SKM-1 treated with dmso at 0.1 percent for 144 hours (cell line): ENCODE results near the gene GID8.
"Not testable (repeated sequence)": the region's sequence is repeated elsewhere in the genome, so short reads cannot be mapped to it uniquely, and the experiment has no call there.

Experiments used
- DNase-seq: peaks from one replicate; lab custom pipeline; 2025; ENCODE audit not compliant: unreplicated experiment; lab: John Stamatoyannopoulos, UW

The GID8 gene

GRCh38 chr20:62956387-62957135, 18.6 kb downstream of the GID8 start:
- no peak for DNase-seq

- no peak for DNase-seq
Measured at GRCh38 chr20:62957136-62958117, 19.5 kb downstream of the GID8 start.

- no peak for DNase-seq
Measured at GRCh38 chr20:62958388-62959100, 20.6 kb downstream of the GID8 start.

GRCh38 chr20:62959101-62959971, 21.4 kb downstream of the GID8 start:
- no peak for DNase-seq

GRCh38 chr20:62959998-62960436, 22.1 kb downstream of the GID8 start:
- DNase-seq = no peak

GRCh38 chr20:62960446-62961309, 22.7 kb downstream of the GID8 start:
- DNase-seq = not testable (repeated sequence)

GRCh38 chr20:62961310-62961783, 23.4 kb downstream of the GID8 start:
- DNase-seq = no peak

- DNase-seq = no peak
Measured at GRCh38 chr20:62961799-62962198, 23.9 kb downstream of the GID8 start.

GRCh38 chr20:62962221-62962879, 24.4 kb downstream of the GID8 start:
- DNase-seq = no peak

GRCh38 chr20:62962891-62963613, 25.1 kb downstream of the GID8 start:
- no peak for DNase-seq

GRCh38 chr20:62963614-62964397, 25.9 kb downstream of the GID8 start:
- DNase-seq = no peak

- DNase-seq = no peak
Measured at GRCh38 chr20:62964700-62965099, 26.8 kb downstream of the GID8 start.

GRCh38 chr20:62965363-62965771, 27.4 kb downstream of the GID8 start:
- no peak for DNase-seq

- no peak for DNase-seq
Measured at GRCh38 chr20:62966212-62967148, 28.5 kb downstream of the GID8 start.

- DNase-seq = no peak
Measured at GRCh38 chr20:62967149-62967501, 29.2 kb downstream of the GID8 start.

GRCh38 chr20:62967628-62968351, 29.8 kb downstream of the GID8 start:
- no peak for DNase-seq
